Bronchial epithelial cell (primary cell): ENCODE measurements around the gene RABGAP1L. TPM values are rescaled to one million over a fixed set of nuclear protein-coding genes. Genes with fewer than 3 reads are reported as not detected.

Source experiments
- DNase-seq: peaks from one replicate; pipeline ENCODE4 v3.0.0-alpha.2; 2010; ENCODE audit warnings: low read depth
- FAIRE-seq: peaks from 2 replicates; lab custom pipeline; 2011; peaks lifted over from hg19 to GRCh38; lab: Jason Lieb, UNC
- H3K27me3 ChIP-seq: 2 replicates; pipeline ENCODE4 v1.5.1; 2011; ENCODE audit warnings: low read length; ENCODE audit not compliant: control insufficient read depth, insufficient read depth
- H3K36me3 ChIP-seq: 2 replicates; pipeline ENCODE4 v1.5.1; 2011; ENCODE audit warnings: low read length; ENCODE audit not compliant: control insufficient read depth, insufficient read depth
- H3K4me3 ChIP-seq: 2 replicates; pipeline ENCODE4 v1.5.1; 2011; ENCODE audit warnings: mild to moderate bottlenecking, low read depth, low read length, control low read depth
- total RNA-seq: library from RNA; depleted of rRNA; stranded (reverse); fragments of >200 nt; gene quantifications from 2 replicates; pipeline ENCODE4 v1.2.1, GENCODE V29; 2014
- TF ChIP-seq, protein P1 (sequence below): IDR thresholded peaks from 2 replicates; pipeline ENCODE4 v1.5.1; 2011; ENCODE audit warnings: mild to moderate bottlenecking, moderate library complexity, low read length, control low read depth, inconsistent platforms; ENCODE audit not compliant: insufficient read depth, severe bottlenecking

The RABGAP1L gene
- total RNA-seq, 1 donor from 2014 or later, result 37.4 TPM

DNA sequence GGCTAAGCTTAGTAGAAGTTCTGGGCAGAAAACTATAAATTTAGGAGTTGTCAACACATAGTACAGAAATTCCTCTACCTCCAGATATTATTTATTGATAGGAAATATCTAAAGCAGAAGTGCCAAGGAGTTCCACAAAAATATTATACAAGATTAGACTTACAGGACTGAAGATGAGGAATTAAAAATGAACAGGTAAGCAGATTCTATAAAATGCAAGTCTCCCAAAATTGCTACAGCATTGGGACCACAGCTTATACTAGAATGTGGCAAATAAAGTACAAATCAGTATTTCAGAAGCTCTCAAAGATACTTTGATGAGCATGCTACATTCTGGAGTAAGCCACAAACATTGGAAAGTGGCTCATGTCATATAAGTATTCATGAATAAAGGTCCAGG lies 790.3 kb downstream of the RABGAP1L start:
- Histone ChIP-seq H3K36me3 (no peaks in the 10 kb centered on the region), H3K27me3 (no peaks in the 10 kb centered on the region), H3K4me3 (no peak overlapping the region)
- TF ChIP-seq, protein P1, sequence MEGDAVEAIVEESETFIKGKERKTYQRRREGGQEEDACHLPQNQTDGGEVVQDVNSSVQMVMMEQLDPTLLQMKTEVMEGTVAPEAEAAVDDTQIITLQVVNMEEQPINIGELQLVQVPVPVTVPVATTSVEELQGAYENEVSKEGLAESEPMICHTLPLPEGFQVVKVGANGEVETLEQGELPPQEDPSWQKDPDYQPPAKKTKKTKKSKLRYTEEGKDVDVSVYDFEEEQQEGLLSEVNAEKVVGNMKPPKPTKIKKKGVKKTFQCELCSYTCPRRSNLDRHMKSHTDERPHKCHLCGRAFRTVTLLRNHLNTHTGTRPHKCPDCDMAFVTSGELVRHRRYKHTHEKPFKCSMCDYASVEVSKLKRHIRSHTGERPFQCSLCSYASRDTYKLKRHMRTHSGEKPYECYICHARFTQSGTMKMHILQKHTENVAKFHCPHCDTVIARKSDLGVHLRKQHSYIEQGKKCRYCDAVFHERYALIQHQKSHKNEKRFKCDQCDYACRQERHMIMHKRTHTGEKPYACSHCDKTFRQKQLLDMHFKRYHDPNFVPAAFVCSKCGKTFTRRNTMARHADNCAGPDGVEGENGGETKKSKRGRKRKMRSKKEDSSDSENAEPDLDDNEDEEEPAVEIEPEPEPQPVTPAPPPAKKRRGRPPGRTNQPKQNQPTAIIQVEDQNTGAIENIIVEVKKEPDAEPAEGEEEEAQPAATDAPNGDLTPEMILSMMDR, result no peak
- FAIRE-seq (no peak), DNase-seq (no peak)

DNA sequence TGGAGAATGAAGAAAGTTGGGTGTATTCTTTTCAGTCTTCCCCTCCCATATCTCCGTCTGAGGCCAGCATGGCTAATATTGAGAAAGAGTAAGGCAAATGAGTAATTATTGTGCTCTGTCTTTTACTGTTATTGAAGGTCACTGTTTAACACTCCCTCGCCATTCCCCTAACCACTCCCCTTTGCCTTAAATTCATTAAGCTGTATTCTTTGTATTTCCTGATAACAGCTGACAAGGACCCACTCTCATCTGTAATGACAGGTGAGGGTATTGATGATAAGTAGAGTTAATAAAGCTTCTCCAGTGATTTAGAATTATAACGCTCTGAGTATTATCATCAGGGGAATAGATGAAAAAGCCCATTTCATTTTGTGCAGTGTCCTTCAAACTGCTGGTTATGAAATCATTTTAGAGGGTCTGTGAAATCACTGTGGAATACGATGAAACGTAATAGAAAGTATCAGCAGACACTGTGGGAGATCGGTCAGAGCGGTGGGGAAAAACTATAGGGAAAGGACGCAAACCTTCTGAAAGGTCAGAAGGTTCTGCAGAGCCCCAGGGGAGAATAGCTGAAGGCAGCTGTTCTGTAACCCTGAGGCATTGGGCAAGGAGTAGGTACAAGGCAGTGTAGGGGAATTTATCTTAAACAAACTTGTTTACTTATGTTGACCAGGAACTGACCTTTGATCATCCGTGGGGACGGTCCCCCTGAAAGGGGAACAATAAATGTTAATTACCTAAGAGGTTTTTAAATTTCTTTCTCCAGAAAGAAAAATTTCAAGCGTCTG lies 794.2 kb downstream of the RABGAP1L start:
- Histone ChIP-seq H3K4me3 (no peak overlapping the region), H3K36me3 (no peaks in the 10 kb centered on the region), H3K27me3 (no peaks in the 10 kb centered on the region)
- FAIRE-seq, result no peak
- no peak for DNase-seq
- TF ChIP-seq, protein P1, result no peak

- TF ChIP-seq, protein P1, result no peak
- no peak overlapping the region for H3K4me3 ChIP-seq
- no peak for DNase-seq
These were observed 794.7 kb downstream of the RABGAP1L start for GRCh38 chr1:174954073-174954460.

DNA sequence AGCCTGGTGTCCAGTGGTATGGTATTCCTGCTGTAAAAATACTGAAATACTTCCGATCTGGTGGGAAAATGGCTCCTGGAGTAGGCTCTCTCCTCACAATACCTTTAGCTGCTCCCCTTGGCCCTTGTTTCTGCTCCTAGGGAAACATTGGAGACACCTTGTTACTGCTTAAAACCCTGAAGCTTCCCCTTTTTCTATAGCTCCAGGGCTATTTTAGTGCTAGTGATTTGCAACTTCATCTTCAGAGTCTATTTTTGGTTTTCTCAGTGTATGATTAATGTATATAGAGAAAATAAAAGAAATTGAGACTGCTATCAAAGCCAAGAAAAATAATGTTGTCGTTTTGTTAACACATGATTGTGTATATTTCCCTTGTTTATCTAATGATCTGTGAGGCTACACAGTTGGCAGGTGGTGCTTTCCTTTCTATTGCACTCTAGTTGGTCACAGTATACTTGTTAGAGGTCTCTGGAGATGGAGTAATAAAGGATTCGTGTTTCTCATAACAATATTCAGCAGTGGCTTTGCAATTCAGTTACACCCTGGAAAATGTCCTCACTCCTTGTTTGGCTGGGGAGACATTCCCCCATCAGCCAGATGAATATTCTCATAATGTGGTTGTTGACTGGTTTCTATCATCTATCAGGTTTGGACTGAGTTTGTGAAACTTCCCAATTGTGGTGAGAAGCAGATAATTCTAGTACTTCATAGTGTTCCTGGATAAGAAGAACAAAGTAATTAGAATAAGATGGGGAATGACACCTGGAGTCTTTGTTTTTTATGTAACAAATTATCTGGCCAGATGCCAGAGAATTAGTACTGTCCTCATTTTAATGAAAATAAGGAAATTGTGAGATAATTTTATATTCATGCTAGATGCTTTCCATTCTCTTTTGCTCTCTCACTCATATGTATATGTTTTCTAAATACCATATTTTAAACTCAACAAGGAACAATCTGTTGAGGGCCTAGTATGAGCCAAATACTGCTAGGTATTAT lies 795.6 kb downstream of the RABGAP1L start:
- FAIRE-seq, result no peak
- TF ChIP-seq, protein P1, result no peak

More at GRCh38 chr1:174954073-174954460, 794.7 kb downstream of the RABGAP1L start:
- Histone ChIP-seq H3K27me3 (no peaks in the 10 kb centered on the region), H3K36me3 (no peaks in the 10 kb centered on the region)
- FAIRE-seq, result no peak

GRCh38 chr1:174956086-174956485 lies 796.8 kb downstream of the RABGAP1L start:
- FAIRE-seq, result no peak
- no peak for DNase-seq
- Histone ChIP-seq H3K4me3 (no peak overlapping the region), H3K27me3 (no peaks in the 10 kb centered on the region), H3K36me3 (no peaks in the 10 kb centered on the region)
- TF ChIP-seq, protein P1, result no peak

More for the DNA sequence above, 795.6 kb downstream of the RABGAP1L start:
- Histone ChIP-seq H3K36me3 (no peaks in the 10 kb centered on the region), H3K27me3 (no peaks in the 10 kb centered on the region), H3K4me3 (no peak overlapping the region)
- DNase-seq, result no peak
